Measurements from ENCODE around the gene CEACAM1.
"Not testable (repeated sequence)": the region's sequence is repeated elsewhere in the genome, so short reads cannot be mapped to it uniquely, and the experiment has no call there.

Gene CEACAM1

GRCh38 chr19:42512743-42513304, 15.5 kb downstream of the CEACAM1 start:
- in situ Hi-C loops (cut with MboI; ENCODE audit: low sequenced_read_pairs): no loop called here

- in situ Hi-C loops (cut with MboI; ENCODE audit: low sequenced_read_pairs): no loop called here
Measured at GRCh38 chr19:42512130-42512636, 16.1 kb downstream of the CEACAM1 start.

GRCh38 chr19:42511340-42511739, 16.9 kb downstream of the CEACAM1 start:
- in situ Hi-C loops (cut with MboI; ENCODE audit: low sequenced_read_pairs): no loop called here

GRCh38 chr19:42508892-42509444, 19.3 kb downstream of the CEACAM1 start:
- in situ Hi-C loops (cut with MboI; ENCODE audit: low sequenced_read_pairs): no loop called here

- in situ Hi-C loops (cut with MboI; ENCODE audit: low sequenced_read_pairs): no loop called here
Measured at GRCh38 chr19:42505066-42505465, 23.2 kb downstream of the CEACAM1 start.

GRCh38 chr19:42501733-42502132, 26.5 kb downstream of the CEACAM1 start:
- in situ Hi-C loops (cut with MboI; ENCODE audit: low sequenced_read_pairs): no loop called here

- in situ Hi-C loops (cut with MboI; ENCODE audit: low sequenced_read_pairs): not testable (repeated sequence)
Measured at GRCh38 chr19:42501243-42501642, 27.0 kb downstream of the CEACAM1 start.

- in situ Hi-C loops (cut with MboI; ENCODE audit: low sequenced_read_pairs): no loop called here
Measured at GRCh38 chr19:42498169-42498757, 30.0 kb downstream of the CEACAM1 start.

GRCh38 chr19:42497492-42498168, 30.7 kb downstream of the CEACAM1 start:
- in situ Hi-C loops (cut with MboI; ENCODE audit: low sequenced_read_pairs): no loop called here

GRCh38 chr19:42496460-42497133, 31.7 kb downstream of the CEACAM1 start:
- in situ Hi-C loops (cut with MboI; ENCODE audit: low sequenced_read_pairs): no loop called here

GRCh38 chr19:42495663-42496062, 32.6 kb downstream of the CEACAM1 start:
- in situ Hi-C loops (cut with MboI; ENCODE audit: low sequenced_read_pairs): no loop called here

GRCh38 chr19:42494321-42494720, 34.0 kb downstream of the CEACAM1 start:
- in situ Hi-C loops (cut with MboI; ENCODE audit: low sequenced_read_pairs): no loop called here

GRCh38 chr19:42488783-42489521, 39.3 kb downstream of the CEACAM1 start:
- in situ Hi-C loops (cut with MboI; ENCODE audit: low sequenced_read_pairs): no loop called here

- in situ Hi-C loops (cut with MboI; ENCODE audit: low sequenced_read_pairs): no loop called here
Measured at GRCh38 chr19:42487798-42488178, 40.5 kb downstream of the CEACAM1 start.

- in situ Hi-C loops (cut with MboI; ENCODE audit: low sequenced_read_pairs): no loop called here
Measured at GRCh38 chr19:42487032-42487797, 41.1 kb downstream of the CEACAM1 start.

- in situ Hi-C loops (cut with MboI; ENCODE audit: low sequenced_read_pairs): not testable (repeated sequence)
Measured at GRCh38 chr19:42485036-42485435, 43.2 kb downstream of the CEACAM1 start.

- in situ Hi-C loops (cut with MboI; ENCODE audit: low sequenced_read_pairs): no loop called here
Measured at GRCh38 chr19:42480335-42481095, 47.8 kb downstream of the CEACAM1 start.

GRCh38 chr19:42479736-42480135, 48.5 kb downstream of the CEACAM1 start:
- in situ Hi-C loops (cut with MboI; ENCODE audit: low sequenced_read_pairs): no loop called here

- in situ Hi-C loops (cut with MboI; ENCODE audit: low sequenced_read_pairs): no loop called here
Measured at GRCh38 chr19:42478765-42479311, 49.4 kb downstream of the CEACAM1 start.

Data from HL-60/S4 treated with phorbol 12-myristate 13-acetate at 8.2 ng/mL for 4 days and 3 days (cell line).